Left cardiac atrium (tissue), 4 donors: ENCODE measurements around the gene RHOBTB3. TPM values are rescaled to one million over a fixed set of nuclear protein-coding genes. Genes with fewer than 3 reads are reported as not detected.
A peak's percentile ranks its signal among the peaks of the same experiment; 100 is the strongest.

Experiments
- ATAC-seq, 2 donors: fragments of 200-7000 bp; cut with Tn5 transposase; one replicate each; pipeline ENCODE4 v1.9.1; 2020; ENCODE audit warnings: mild to moderate bottlenecking in 2 of 2, moderate library complexity in 2 of 2
- DNase-seq: peaks from one replicate; pipeline ENCODE4 v3.0.0-alpha.2; 2020
- intact Hi-C, 2 donors: fragments of 100-400 bp; cut with DNase I; formaldehyde crosslinking; loops; one replicate each; pipeline versions ENCODE4 v1.14.1 to v1.15.1; 2022 to 2023
- total RNA-seq, 2 donors: library from RNA; stranded (reverse); fragmentation: NEBNext Ultra II Directional; extraction: Animal tissue kit (Norgen Biotek cat#: 25700); gene quantifications; one replicate each; pipeline ENCODE4 v1.2.1, GENCODE V29; 2021
- donor health status: DM: no; HTN: yes; CAD: no.
- donor health status: DM: no; HTN: yes; CAD: no; lungs with severe emphysema.
- donor health status: DM: yes; HTN: yes; CAD: no.
- donor health status: Dilated cardiomyopathy.

The RHOBTB3 gene
- total RNA-seq, 2 donors from 2014 or later, result 101 to 110 TPM

DNA sequence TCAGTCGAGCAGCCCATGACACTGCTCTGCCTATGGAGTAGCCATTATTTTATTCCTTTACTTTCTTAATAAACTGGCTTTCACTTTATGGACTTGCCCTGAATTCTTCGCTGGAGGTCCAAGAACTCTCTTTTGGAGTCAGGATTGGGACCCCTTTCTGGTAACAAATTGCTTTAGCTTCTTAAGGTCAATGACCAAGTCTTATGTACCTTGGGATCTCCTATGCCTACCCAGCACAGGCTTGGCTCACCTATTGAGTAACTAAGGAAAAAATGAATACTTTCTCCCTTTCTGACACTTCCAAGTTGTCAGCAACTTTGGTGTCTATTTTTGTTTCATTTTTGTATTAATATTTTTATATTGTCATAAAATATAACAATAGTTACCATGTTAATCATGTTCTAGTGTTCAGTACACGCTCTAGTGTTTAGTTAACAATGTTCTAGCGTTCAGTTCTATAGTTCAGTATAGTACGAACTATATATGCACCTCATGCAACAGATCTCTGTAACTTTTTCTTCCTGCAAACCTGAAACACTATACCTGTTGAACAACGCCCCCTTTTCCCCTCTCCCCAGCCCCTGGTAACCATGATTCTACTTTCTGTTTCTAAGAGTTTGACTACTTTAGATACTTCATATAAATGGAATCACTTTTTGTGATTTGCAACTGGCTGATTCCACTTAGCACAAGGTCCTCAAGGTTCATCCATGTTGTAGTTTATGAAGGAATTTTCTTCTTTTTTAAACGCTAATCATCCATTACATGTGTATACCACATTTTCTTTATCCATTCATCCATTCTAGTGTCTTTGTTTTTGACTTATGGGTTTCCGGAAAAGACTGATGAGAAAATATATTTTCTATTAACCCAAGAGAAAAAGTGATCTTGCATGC lies 1.8 kb upstream of the RHOBTB3 start:
- DNase-seq (no peak), ATAC-seq (no peak)
- intact Hi-C loops, result loop anchor here (5.0 kb wide), 2 partner anchors 67 to 82 kb away; partner anchors contain the start of gene RFESD (in 2 of the 2)

DNA sequence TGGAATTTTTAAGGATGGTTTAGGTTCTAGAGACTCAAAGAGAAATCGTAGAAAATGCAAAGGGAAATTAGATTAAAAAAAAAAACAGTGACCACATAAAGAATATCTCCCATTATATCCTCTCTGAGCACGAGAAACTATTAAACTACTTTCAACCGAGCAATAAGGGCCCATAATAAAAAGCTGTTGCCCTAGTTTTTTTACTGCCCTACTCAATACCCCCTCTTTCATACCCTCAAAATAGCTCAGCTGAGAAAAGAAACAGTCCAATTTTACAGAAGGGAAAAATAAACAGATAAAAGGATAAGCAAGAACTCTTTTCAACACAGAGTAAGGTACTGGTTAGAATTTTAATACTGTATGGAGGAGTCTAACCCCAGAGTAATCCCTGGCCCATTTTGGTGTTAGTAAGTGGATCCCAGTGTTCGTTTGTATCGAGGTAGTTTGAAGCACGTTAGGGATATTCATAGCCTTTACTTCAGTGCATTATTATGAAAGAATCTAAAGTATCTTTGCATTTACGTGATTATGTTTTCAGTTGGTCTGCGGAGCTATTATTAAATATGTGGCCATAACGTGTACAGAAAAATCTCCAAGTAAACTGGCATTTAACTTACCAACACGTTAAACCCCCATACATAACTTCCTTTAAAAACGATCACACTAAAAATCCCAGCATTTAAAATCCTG lies 980 bp upstream of the RHOBTB3 start:
- DNase-seq (no peak), ATAC-seq (no peak)
- intact Hi-C loops, result loop anchor here (5.0 kb wide), 2 partner anchors 68 to 83 kb away; partner anchors contain the start of gene RFESD (in 2 of the 2)

DNA sequence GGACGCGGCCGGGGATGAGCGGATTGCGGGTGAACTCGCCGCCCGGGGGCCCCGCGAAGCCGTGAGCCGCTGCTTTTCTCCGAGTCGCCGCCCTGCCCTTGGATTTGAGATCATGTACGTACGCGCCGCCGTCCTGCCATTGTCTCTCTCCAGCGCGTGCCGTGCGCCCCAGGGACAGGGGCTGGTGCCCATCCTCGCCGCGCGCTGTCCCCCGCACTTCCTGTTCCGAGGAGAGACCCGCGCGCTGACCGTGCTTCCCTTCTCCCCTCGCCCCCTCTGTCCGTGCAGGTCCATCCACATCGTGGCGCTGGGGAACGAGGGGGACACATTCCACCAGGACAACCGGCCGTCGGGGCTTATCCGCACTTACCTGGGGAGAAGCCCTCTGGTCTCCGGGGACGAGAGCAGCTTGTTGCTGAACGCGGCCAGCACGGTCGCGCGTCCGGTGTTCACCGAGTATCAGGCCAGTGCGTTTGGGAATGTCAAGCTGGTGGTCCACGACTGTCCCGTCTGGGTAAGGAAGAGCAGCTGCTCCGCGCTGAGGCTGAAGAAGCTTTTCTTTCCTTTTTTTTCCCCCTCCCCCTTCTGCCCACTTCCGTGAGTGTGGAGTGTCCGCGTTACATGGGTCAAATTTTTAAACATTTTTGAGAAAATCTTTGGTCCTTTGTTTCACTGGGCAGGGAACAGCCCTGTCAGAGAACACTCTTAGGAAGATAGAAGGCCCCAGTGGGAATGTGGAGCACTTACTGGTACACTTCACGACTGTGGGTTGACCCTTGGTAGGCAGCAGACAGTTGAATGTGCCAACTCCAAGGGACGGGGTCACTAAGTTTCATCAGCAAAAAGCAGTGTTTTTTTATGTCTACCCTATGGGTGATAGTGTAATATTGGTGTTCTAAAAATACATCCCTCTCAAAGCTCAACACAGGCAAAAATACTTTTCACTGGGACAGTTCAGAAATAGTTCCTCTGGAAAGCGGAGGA lies 727 bp downstream of the RHOBTB3 start:
- intact Hi-C loops, result loop anchor here (5.0 kb wide), 2 partner anchors 70 to 85 kb away; partner anchors contain the start of gene RFESD (in 2 of the 2)
- DNase-seq (peak; percentile 61), ATAC-seq (peak; percentile 34 to 39)

DNA sequence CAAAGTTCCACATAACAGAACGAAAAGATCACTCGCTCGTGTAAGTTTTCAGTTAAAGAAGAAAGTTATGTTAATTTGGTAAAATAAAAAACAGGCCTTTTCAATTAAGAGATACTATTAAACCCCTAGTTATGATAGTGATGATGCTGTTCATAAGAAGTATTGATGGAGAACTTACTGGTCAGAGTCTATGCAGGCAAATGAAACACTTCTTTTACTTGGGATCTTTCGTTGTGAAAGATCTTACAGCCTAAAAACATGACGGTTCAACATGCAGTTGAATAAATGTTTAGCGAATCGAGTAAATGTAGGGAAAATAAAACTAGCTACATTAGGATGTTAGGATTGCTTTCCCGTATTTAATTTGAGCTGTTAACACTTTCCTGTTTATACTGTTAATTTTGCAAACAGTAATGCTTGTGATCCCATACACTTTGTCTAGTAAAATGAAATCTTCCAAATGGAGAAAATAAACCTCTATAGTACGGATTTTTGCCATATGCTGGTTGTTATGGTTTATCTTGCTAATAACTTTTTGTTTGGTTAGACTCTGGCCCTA lies 2.0 kb downstream of the RHOBTB3 start:
- DNase-seq (no peak), ATAC-seq (no peak)
- intact Hi-C loops, result loop anchor here (5.0 kb wide), 2 partner anchors 71 to 86 kb away; partner anchors contain the start of gene RFESD (in 2 of the 2)

DNA sequence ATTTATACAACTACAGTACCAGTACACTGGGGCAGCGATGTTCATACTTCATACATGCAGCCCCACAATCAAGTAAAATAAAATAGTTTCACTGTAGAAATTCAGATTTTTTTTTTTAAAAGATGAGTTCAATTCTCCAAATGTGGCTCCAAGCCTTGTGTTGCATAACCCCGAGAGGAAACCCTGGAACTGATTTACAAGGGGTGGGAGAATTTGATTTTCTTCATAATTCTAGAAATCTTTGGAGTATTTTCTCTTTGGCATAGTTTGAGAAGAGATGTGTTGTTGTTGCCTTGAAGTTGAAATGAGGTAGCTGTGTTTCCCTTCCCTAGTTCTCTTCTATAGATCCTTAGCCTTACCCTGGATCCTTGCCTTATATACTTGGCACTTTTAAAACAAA lies 3.1 kb downstream of the RHOBTB3 start:
- no peak for DNase-seq
- no peak for ATAC-seq
- intact Hi-C loops, result loop anchor here (5.0 kb wide), 2 partner anchors 72 to 87 kb away; partner anchors contain the start of gene RFESD (in 2 of the 2)

DNA sequence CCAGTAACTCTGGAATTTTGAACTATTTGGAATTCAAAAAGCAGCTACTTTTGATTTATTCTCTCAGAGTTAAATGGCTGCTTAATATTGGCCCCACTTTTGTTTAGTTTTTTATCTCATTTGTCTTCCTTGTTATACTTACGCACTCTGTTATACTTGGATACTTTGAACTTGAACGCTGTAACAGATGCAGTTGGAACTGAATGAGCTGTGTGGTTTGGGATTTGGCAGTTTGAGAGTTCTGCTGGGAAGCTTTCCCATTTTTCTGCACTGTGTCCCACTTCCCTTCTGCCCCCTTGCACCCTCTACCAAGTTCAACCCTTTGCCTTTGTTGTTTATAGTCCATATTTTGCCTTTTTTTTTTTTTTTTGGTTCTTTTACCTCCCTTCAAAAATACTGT lies 3.8 kb downstream of the RHOBTB3 start:
- DNase-seq (no peak), ATAC-seq (peak; percentile 18 to 33)
- intact Hi-C loops, result loop anchor here (5.0 kb wide), 2 partner anchors 73 to 88 kb away; partner anchors contain the start of gene RFESD (in 2 of the 2)

DNA sequence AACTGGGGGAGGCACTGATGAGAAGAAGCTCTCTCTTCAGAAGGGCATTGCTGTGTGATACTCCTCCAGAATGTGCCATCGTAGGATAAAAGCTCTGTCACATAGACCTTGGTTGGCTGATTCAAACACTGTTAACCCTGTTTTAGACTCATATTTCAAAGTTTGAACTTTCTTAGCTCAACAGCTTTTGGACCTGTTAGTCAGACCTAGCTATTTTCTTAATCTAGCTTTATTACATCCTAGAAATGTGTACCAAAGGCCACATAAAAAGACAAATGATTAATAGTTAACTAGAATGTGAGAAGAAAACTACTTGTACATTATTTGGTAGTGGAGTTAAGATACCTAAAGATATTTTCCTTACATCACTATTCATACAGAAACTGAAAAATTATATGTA lies 4.3 kb downstream of the RHOBTB3 start:
- no peak for ATAC-seq
- intact Hi-C loops, result no loop called here
- DNase-seq, result no peak

DNA sequence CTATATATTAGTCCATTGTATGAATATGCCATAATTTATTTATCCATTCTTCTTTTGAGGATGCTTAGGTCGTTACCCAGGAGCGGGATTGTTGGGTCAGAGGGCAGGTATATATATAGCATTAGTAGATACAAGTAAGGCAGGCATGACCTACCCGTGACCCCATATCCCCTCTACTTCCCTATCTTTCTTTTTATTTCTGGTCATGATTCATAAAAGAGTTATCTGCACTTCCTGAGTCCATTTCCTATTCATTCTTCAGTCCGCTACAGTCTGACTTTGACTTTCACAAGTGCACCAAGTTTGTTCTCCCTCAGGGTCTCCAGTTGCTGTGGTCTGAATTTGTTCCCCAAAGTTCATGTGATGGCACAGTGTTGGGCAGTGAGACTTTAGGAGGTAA lies 6.9 kb downstream of the RHOBTB3 start:
- ATAC-seq, result peak in 1 of 2 donors; percentile 14
- DNase-seq, result no peak
- intact Hi-C loops, result no loop called here

DNA sequence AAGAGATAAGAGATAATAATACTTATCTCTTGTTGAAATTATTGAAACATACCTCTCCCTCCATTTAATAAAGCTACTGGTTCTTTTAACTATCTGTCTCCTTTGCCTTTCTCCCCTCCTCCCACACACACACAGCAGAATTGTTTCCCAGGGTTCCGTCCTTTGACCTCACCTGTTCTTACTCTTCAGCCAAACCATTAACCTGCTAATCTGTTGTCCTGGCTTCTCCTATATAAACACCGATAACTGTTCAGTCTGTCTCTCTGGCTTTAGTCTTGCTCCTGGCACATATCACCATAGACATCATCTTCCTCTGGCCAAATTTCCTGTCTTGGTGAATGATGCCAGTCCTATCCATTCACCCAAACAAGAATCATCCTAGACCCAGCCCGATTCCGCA lies 7.7 kb downstream of the RHOBTB3 start:
- ATAC-seq (no peak), DNase-seq (no peak)
- intact Hi-C loops, result no loop called here

DNA sequence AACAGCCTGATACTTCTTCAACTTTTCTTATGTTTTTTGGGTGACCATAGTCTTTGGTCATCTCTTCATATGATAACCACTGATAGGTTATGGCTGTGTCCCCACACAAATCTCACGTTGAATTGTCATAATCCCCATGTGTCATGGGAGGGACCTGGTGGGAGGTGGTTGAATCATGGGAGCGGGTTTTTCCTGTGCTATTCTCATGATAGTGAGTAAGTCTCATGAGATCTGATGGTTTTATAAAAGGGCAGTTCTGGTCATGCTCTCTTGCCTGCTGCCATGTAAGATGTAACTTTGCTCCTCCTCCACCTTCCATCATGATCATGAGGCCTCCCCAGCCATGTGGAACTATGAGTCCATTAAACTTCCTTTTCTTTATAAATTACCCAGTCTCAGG lies 8.7 kb downstream of the RHOBTB3 start:
- intact Hi-C loops, result no loop called here
- ATAC-seq (no peak), DNase-seq (no peak)

DNA sequence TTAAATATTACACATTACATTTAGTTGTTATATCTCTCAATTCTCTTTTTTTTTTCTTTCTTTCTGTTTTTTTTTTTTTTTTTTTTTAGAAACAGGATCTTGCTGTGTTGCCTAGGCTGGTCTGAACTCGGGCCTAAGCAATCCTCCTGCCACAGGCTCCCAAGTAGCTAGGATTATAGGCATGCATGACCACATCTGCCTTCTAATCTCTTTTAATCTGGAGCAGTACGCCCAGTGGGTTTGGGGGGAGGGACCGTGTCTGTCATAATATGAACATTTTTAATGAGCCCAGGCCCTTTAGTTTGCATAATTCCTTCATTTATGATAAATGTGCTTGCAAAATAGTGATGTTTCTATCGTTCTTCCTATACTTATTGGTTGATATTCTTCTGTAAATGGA lies 10.3 kb downstream of the RHOBTB3 start:
- no peak for DNase-seq
- intact Hi-C loops, result no loop called here
- ATAC-seq, result no peak

DNA sequence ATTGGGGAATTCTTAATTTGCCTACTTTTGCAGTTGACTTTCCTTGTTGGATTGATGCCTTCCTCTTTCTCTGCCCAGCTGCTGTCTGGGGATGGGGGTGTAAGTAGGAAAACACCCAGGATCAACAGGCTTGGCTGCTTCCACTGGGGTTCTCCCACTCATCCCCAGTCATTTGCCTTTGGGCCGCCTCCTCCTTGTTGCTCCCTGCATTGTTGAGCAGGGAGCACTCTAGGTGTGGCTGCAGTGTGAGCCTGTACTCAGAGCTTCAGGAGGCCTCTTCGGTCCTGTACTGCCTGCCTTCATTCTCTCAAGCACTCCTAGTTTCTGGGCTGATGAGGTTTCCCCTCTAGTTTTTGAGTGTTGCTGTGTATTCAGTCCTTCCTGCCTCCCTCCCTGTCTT lies 12.1 kb downstream of the RHOBTB3 start:
- intact Hi-C loops, result no loop called here
- ATAC-seq (peak in 1 of 2 donors; percentile 60), DNase-seq (no peak)

DNA sequence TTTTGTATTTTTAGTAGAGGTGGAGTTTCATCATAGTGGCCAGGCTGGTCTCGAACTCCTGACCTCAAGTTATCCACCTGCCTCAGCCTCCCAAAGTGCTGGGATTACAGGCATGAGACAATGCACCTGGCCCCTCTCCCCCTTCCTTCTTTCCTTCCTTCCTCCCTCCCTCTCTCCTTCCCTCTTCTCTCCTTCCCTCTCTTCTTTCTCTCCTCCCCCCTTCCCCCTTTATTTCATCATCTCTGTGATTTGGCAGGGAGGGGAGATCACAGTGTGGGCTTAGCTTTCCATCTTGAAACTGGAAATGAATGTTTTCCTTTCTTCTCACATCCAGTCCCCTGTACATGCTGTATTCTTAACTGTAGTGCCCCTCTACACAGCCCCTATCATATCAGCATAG lies 12.7 kb downstream of the RHOBTB3 start:
- no peak for DNase-seq
- intact Hi-C loops, result no loop called here
- ATAC-seq, result peak in 1 of 2 donors; percentile 15

DNA sequence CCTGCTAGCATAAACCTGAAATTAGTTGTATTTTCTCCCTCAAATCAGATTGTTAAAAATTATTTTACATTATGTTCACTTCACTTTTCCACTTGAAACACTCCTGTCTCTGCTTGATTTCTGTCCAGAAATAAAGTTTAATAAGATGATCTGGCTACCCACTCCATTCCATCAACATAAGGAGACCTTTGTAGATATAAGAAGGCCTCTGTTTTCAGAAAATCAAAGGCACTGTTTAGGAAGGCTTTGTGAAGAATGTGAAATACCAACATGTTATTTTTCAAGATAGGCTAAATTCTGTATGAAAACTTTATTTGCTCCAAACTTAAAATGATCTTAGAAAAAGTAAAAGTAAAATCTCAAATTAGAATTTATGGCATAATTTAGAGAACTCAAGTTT lies 15.1 kb downstream of the RHOBTB3 start:
- intact Hi-C loops, result no loop called here
- DNase-seq (no peak), ATAC-seq (no peak)

DNA sequence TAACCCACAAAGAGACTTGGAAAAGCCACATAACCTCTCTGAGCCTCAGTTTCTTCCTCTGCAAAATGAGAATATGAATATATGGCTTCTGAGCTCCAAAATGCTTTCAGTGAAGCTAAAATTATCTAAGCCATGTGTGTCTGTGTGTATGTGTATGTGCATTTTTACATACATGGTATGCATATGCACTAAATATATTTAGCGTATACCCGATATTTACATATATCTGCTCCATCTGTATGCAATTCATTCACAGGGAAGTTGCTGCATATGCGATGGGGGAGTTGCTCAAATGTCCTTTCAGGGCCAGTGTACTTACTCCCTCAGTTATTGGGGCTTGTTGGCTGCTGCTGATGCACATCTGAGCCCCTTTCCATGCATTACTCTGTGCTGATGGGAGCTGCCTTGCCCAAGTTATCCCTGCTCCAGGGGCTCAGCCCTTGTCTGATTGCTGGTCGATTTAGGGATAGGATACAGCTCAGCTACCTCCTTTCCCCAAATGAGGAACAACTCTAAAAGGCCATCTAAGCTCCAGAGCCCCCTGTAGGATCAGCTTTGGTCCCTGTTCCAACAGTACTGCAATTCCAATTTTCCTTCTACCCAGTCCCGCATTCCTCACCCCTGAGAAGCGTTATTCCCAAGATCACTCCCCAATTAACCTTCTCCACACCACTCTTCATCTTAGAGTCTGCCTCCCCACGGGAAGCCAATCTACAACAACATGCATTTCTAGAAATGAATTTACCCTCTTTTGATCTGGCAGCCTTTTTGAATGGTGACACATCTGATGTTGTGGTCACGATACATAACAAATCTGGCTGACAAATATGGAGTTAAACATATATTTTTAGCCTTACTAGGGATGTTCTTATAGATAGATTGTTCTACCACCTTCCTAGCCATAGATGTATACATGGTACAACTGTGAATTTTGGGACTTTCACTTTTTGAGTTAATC lies 15.9 kb downstream of the RHOBTB3 start:
- DNase-seq, result no peak
- intact Hi-C loops, result no loop called here
- ATAC-seq, result no peak

DNA sequence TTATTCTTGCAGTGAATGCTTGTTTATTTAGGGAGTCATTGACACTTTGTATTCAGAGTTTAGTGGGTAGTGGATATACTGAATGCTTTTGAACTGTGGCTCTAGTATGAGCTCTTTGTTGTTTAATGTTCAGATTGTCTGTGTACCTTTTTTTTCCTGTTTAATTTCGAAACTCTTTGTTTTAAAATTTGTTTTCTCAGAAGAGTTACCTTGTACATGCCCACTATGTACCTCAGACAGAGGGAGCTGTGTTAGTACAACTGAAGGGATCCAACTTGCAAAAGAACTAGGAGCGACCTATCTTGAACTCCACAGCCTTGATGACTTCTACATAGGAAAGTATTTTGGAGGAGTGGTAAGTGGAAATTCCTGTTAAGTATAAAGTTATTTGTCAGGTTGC lies 17.0 kb downstream of the RHOBTB3 start:
- no peak for ATAC-seq
- no peak for DNase-seq
- intact Hi-C loops, result no loop called here

DNA sequence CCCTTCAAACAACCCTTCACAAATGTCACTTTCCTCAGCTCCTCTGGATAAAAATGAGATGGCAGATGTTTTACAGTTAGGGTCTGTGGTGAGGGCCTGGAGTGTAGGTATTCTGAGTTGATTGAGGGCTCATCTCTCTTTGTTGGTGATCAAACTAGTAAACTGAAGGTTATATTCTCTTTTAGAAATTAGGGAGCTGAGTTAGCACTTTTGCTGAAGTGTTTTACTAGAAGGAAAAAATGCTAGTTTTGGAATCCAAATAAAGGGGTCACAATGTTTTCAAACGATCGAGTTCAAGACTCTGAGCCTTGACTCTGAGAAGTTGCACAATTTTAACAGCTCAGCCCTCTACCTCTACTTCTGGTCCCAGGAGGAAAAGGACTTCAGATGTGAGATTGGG lies 23.4 kb downstream of the RHOBTB3 start:
- intact Hi-C loops, result no loop called here
- no peak for DNase-seq
- no peak for ATAC-seq

DNA sequence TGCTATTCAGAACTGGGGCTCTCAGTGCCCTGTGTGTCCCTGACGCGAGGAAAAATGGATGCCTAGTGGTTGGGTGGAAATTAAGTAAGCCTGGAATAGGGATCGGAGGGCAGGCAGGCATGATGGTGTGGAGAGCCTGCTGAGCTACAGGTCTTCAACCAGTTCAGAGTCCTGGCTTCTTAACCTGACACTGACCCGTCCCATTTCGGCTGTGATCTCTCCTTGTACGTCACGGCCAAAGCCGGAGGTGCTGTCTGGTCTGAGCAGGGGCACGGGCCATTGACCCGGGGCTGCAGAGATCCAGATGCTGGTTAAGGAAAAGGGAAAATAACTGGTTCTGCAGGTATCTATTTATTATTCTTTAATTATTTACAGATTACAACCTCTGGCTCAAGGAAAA lies 27.9 kb downstream of the RHOBTB3 start:
- ATAC-seq, result peak in 1 of 2 donors; percentile 25
- no peak for DNase-seq
- intact Hi-C loops, result no loop called here
